GM12892 (cell line): ENCODE measurements around the gene ZBTB7C.
"Not testable (repeated sequence)": the region's sequence is repeated elsewhere in the genome, so short reads cannot be mapped to it uniquely, and the experiment has no call there.

Source experiments
- POLR2A ChIP-seq: IDR thresholded peaks from 2 replicates; pipeline ENCODE4 v1.6.1; 2011; ENCODE audit warnings: low read depth, low read length, control low read depth
- POLR2AphosphoS5 ChIP-seq: IDR thresholded peaks from 2 replicates; pipeline ENCODE4 v1.6.1; 2011; ENCODE audit warnings: low read depth, low read length, control low read depth

GRCh38 chr18:48434382-48434781, 25.2 kb upstream of the ZBTB7C start:
- TF ChIP-seq POLR2A, POLR2AphosphoS5: not testable (repeated sequence)
